HS-27A (cell line): ENCODE results near the gene PSENEN.

ENCODE experiments used
- DNase-seq: peaks from one replicate; pipeline ENCODE4 v3.0.0-alpha.2; 2012; ENCODE audit warnings: low read depth, missing footprints

PSENEN gene

GRCh38 chr19:35745328-35746086 is at the start of gene PSENEN, which contains the start of gene U2AF1L4:
Gene PSENEN, plus strand, starts transcription at chr19:35745651. Its CDS starts 280 bp downstream, at chr19:35745931.
Gene U2AF1L4, minus strand, starts transcription at chr19:35745418. Its CDS starts 27 bp downstream, at chr19:35745391.
- DNase-seq = peak; percentile 100

GRCh38 chr19:35695895-35696422 is 49.5 kb upstream of the PSENEN start:
- DNase-seq = no peak

- no peak for DNase-seq
These were observed 48.6 kb upstream of the PSENEN start for GRCh38 chr19:35696835-35697234.

- DNase-seq = peak; percentile 47
These were observed 43.0 kb upstream of the PSENEN start for GRCh38 chr19:35702223-35703012.

- DNase-seq = no peak
These were observed 42.1 kb upstream of the PSENEN start for GRCh38 chr19:35703343-35703742.

- no peak for DNase-seq
These were observed 41.2 kb upstream of the PSENEN start, which contains the start of gene ZBTB32 for GRCh38 chr19:35704218-35704617. Gene ZBTB32, plus strand, starts transcription at chr19:35704558. Its CDS starts 10,069 bp downstream, at chr19:35714627.

- no peak for DNase-seq
These were observed 37.1 kb upstream of the PSENEN start for GRCh38 chr19:35708391-35708790.

- DNase-seq = no peak
These were observed 34.4 kb upstream of the PSENEN start for GRCh38 chr19:35710784-35711723.

GRCh38 chr19:35712567-35713505 is 32.6 kb upstream of the PSENEN start:
- DNase-seq = no peak

- DNase-seq = no peak
These were observed 32.0 kb upstream of the PSENEN start for GRCh38 chr19:35713506-35713850.

GRCh38 chr19:35713904-35714495 is 31.5 kb upstream of the PSENEN start:
- DNase-seq = no peak

- DNase-seq = no peak
These were observed 30.7 kb upstream of the PSENEN start for GRCh38 chr19:35714601-35715354.

- DNase-seq = no peak
These were observed 30.1 kb upstream of the PSENEN start for GRCh38 chr19:35715355-35715809.

- DNase-seq = no peak
These were observed 29.3 kb upstream of the PSENEN start for GRCh38 chr19:35715981-35716800.

- DNase-seq = peak; percentile 94
These were observed 28.4 kb upstream of the PSENEN start for GRCh38 chr19:35716801-35717664.

- DNase-seq = peak; percentile 97
These were observed 27.6 kb upstream of the PSENEN start, which contains the start of gene KMT2B for GRCh38 chr19:35717665-35718344. Gene KMT2B, plus strand, starts transcription at chr19:35718003. Its CDS starts 16 bp downstream, at chr19:35718019.
